Dedifferentiated amniotic fluid mesenchymal stem cell (primary cell): Measurements from ENCODE around the gene EMP1.

Experiments used
- DNase-seq: peaks from one replicate; pipeline ENCODE4 v3.0.0-alpha.2; 2016; ENCODE audit errors: extremely low spot score

The EMP1 gene

GRCh38 chr12:13196130-13196921, at the start of gene EMP1:
EMP1 (plus strand) TSS chr12:13196726; CDS start chr12:13211511, 14,785 bp downstream.
- peak; percentile 99 for DNase-seq

GRCh38 chr12:13147688-13148484, 48.6 kb upstream of the EMP1 start:
- DNase-seq, result no peak

GRCh38 chr12:13148485-13148847, 48.1 kb upstream of the EMP1 start:
- no peak for DNase-seq

- no peak for DNase-seq
Observed at GRCh38 chr12:13149411-13149810, 47.1 kb upstream of the EMP1 start.

- no peak for DNase-seq
Observed at GRCh38 chr12:13152281-13152680, 44.2 kb upstream of the EMP1 start.

GRCh38 chr12:13152756-13153155, 43.8 kb upstream of the EMP1 start:
- DNase-seq, result no peak

GRCh38 chr12:13153180-13153579, 43.3 kb upstream of the EMP1 start:
- DNase-seq, result no peak

GRCh38 chr12:13154027-13154538, 42.4 kb upstream of the EMP1 start:
- DNase-seq, result peak; percentile 21

GRCh38 chr12:13154831-13155230, 41.7 kb upstream of the EMP1 start:
- DNase-seq, result no peak

GRCh38 chr12:13156277-13156676, 40.2 kb upstream of the EMP1 start:
- DNase-seq, result no peak

- no peak for DNase-seq
Observed at GRCh38 chr12:13161172-13161571, 35.4 kb upstream of the EMP1 start.

GRCh38 chr12:13162904-13163303, 33.6 kb upstream of the EMP1 start:
- no peak for DNase-seq

GRCh38 chr12:13163868-13164635, 32.5 kb upstream of the EMP1 start:
- no peak for DNase-seq

- no peak for DNase-seq
Observed at GRCh38 chr12:13164921-13165616, 31.5 kb upstream of the EMP1 start.

GRCh38 chr12:13165617-13166041, 30.9 kb upstream of the EMP1 start:
- DNase-seq, result no peak

GRCh38 chr12:13167226-13167625, 29.3 kb upstream of the EMP1 start:
- no peak for DNase-seq

- no peak for DNase-seq
Observed at GRCh38 chr12:13167906-13168305, 28.6 kb upstream of the EMP1 start.

- no peak for DNase-seq
Observed at GRCh38 chr12:13169272-13169671, 27.3 kb upstream of the EMP1 start.

- no peak for DNase-seq
Observed at GRCh38 chr12:13170892-13171490, 25.5 kb upstream of the EMP1 start.

- DNase-seq, result no peak
Observed at GRCh38 chr12:13171921-13172859, 24.3 kb upstream of the EMP1 start.
